Neural progenitor cell (in vitro differentiated cells): Measurements from ENCODE around the gene H2BK1. TPM values are rescaled to one million over a fixed set of nuclear protein-coding genes. Genes with fewer than 3 reads are reported as not detected.

Experiments
- DNase-seq: peaks from one replicate; pipeline ENCODE4 v3.0.0-alpha.2; 2016; ENCODE audit warnings: low spot score
- H2AFZ ChIP-seq: fragments of 200-600 bp; sonication (generic); replicated peaks from 2 replicates; pipeline ENCODE4 v1.6.1; 2016; ENCODE audit warnings: antibody characterized with exemption
- H3F3A ChIP-seq: fragments of 200-600 bp; sonication (generic); 2 replicates; pipeline ENCODE4 v1.6.1; 2016; ENCODE audit warnings: antibody characterized with exemption, low read depth
- H3K27ac ChIP-seq: fragments of 200-600 bp; sonication (generic); 2 replicates; pipeline ENCODE4 v1.5.1; 2016; ENCODE audit warnings: mild to moderate bottlenecking
- H3K27me3 ChIP-seq: fragments of 200-600 bp; sonication (generic); 2 replicates; pipeline ENCODE4 v1.6.1; 2016; ENCODE audit warnings: mild to moderate bottlenecking, moderate library complexity
- H3K36me3 ChIP-seq: fragments of 200-600 bp; sonication (generic); 2 replicates; pipeline ENCODE4 v1.5.1; 2016
- H3K4me1 ChIP-seq: fragments of 200-600 bp; sonication (generic); 2 replicates; pipeline ENCODE4 v1.6.1; 2016; ENCODE audit warnings: mixed run types
- H3K4me2 ChIP-seq: fragments of 200-600 bp; sonication (generic); 2 replicates; pipeline ENCODE4 v1.6.1; 2016
- H3K4me3 ChIP-seq: fragments of 200-600 bp; sonication (generic); 2 replicates; pipeline ENCODE4 v1.5.1; 2016
- H3K79me2 ChIP-seq: fragments of 200-600 bp; sonication (generic); 2 replicates; pipeline ENCODE4 v1.6.1; 2016; ENCODE audit warnings: low read depth
- H3K9ac ChIP-seq: fragments of 200-600 bp; sonication (generic); 2 replicates; pipeline ENCODE4 v1.6.1; 2016
- H3K9me3 ChIP-seq: fragments of 200-600 bp; sonication (generic); 2 replicates; pipeline ENCODE4 v1.5.1; 2016; ENCODE audit warnings: low read depth
- H4K20me1 ChIP-seq: fragments of 200-600 bp; sonication (generic); 2 replicates; pipeline ENCODE4 v1.6.1; 2016; ENCODE audit warnings: low read depth
- H3K27ac Mint-ChIP-seq: 3 replicates; pipeline ENCODE4 v1.8.0; 2021; ENCODE audit warnings: mixed read lengths
- H3K27me3 Mint-ChIP-seq: 2 replicates; pipeline ENCODE4 v1.8.0; 2022; ENCODE audit warnings: low read depth, mild to moderate bottlenecking, inconsistent platforms, moderate library complexity, mixed read lengths; ENCODE audit not compliant: insufficient read depth
- H3K36me3 Mint-ChIP-seq: 3 replicates; pipeline ENCODE4 v1.8.0; 2021; ENCODE audit warnings: mixed read lengths
- H3K4me1 Mint-ChIP-seq: 3 replicates; pipeline ENCODE4 v1.8.0; 2021; ENCODE audit warnings: mixed read lengths
- H3K4me3 Mint-ChIP-seq: 3 replicates; pipeline ENCODE4 v1.8.0; 2021; ENCODE audit warnings: mild to moderate bottlenecking, moderate library complexity, mixed read lengths
- H3K9me3 Mint-ChIP-seq: 3 replicates; pipeline ENCODE4 v1.8.0; 2020; ENCODE audit warnings: mixed read lengths
- CTCF ChIP-seq: fragments of 200-600 bp; sonication (generic); IDR thresholded peaks from 2 replicates; pipeline ENCODE4 v1.5.1; 2017; ENCODE audit warnings: antibody characterized with exemption, mild to moderate bottlenecking
- EZH2 ChIP-seq: fragments of 200-600 bp; sonication (generic); IDR thresholded peaks from 2 replicates; pipeline ENCODE4 v1.6.1; 2017; ENCODE audit warnings: antibody characterized with exemption, mild to moderate bottlenecking, moderate library complexity
- EZH2phosphoT487 ChIP-seq: fragments of 200-600 bp; sonication (generic); IDR thresholded peaks from 2 replicates; pipeline ENCODE4 v1.6.1; 2017; ENCODE audit warnings: antibody characterized with exemption
- total RNA-seq: library from RNA; depleted of rRNA; stranded (reverse); fragments of >200 nt; gene quantifications from 2 replicates; pipeline ENCODE4 v1.2.3, GENCODE V29; 2015; ENCODE audit warnings: low replicate concordance

H2BK1 gene
- total RNA-seq, 1 donor from 2014 or later = not detected

- H3K9me3 Mint-ChIP-seq = no peaks in the 10 kb centered on the region
- H3K4me3 Mint-ChIP-seq = peak overlapping the region; percentile 86
- H3K4me2 ChIP-seq = peak overlapping the region; percentile 99
- no peaks in the 10 kb centered on the region for H3K79me2 ChIP-seq
- H3K36me3 Mint-ChIP-seq = no peaks in the 10 kb centered on the region
- H3K9ac ChIP-seq = no peak overlapping the region
- H3K27ac Mint-ChIP-seq = peak overlapping the region; percentile 97
- no peak overlapping the region for H2AFZ ChIP-seq
- no peaks in the 10 kb centered on the region for H4K20me1 ChIP-seq
- H3K27ac ChIP-seq = no peak overlapping the region
- peaks cover 36% of the 10 kb centered on the region for H3F3A ChIP-seq
- peaks cover 39% of the 10 kb centered on the region for H3K4me1 ChIP-seq
- peaks cover 55% of the 10 kb centered on the region for H3K4me1 Mint-ChIP-seq
- peak; percentile 67 for DNase-seq
- TF ChIP-seq CTCF = no peak
- TF ChIP-seq EZH2phosphoT487 = no peak
- TF ChIP-seq EZH2 = no peak
- H3K36me3 ChIP-seq = no peaks in the 10 kb centered on the region
- H3K27me3 Mint-ChIP-seq = peaks cover 19% of the 10 kb centered on the region
- H3K27me3 ChIP-seq = peaks cover 52% of the 10 kb centered on the region
- no peaks in the 10 kb centered on the region for H3K9me3 ChIP-seq
- H3K4me3 ChIP-seq = peak overlapping the region; percentile 90
Observed at GRCh38 chr7:151252961-151253711, 42.8 kb upstream of the H2BK1 start.

- no peak overlapping the region for H3K9ac ChIP-seq
- Mint-ChIP-seq H3K36me3 (no peaks in the 10 kb centered on the region), H3K9me3 (no peaks in the 10 kb centered on the region), H3K27ac (peak overlapping the region; percentile 97), H3K27me3 (peaks cover 21% of the 10 kb centered on the region), H3K4me3 (peak overlapping the region; percentile 86), H3K4me1 (peaks cover 60% of the 10 kb centered on the region)
- peak overlapping the region; percentile 90 for H3K4me3 ChIP-seq
- peak; percentile 36 for DNase-seq
- H3K27me3 ChIP-seq = peaks cover 59% of the 10 kb centered on the region
- H3K36me3 ChIP-seq = no peaks in the 10 kb centered on the region
- no peaks in the 10 kb centered on the region for H3K79me2 ChIP-seq
- no peaks in the 10 kb centered on the region for H3K9me3 ChIP-seq
- TF ChIP-seq EZH2 = no peak
- TF ChIP-seq CTCF = no peak
- no peak for TF ChIP-seq EZH2phosphoT487
- H2AFZ ChIP-seq = peak overlapping the region; percentile 97
- H3K4me2 ChIP-seq = peak overlapping the region; percentile 99
- peaks cover 38% of the 10 kb centered on the region for H3F3A ChIP-seq
- H3K4me1 ChIP-seq = peaks cover 44% of the 10 kb centered on the region
- H3K27ac ChIP-seq = no peak overlapping the region
- H4K20me1 ChIP-seq = peaks cover 3% of the 10 kb centered on the region
Observed at GRCh38 chr7:151252561-151252835, 42.2 kb upstream of the H2BK1 start.

GRCh38 chr7:151251689-151252560 lies 41.6 kb upstream of the H2BK1 start:
- Histone ChIP-seq H3K27me3 (peaks cover 64% of the 10 kb centered on the region), H3K4me3 (peak overlapping the region; percentile 90), H3K27ac (no peak overlapping the region), H2AFZ (peak overlapping the region; percentile 97), H3K4me1 (peaks cover 44% of the 10 kb centered on the region), H3K9me3 (no peaks in the 10 kb centered on the region), H3K9ac (peak overlapping the region; percentile 51), H4K20me1 (peaks cover 9% of the 10 kb centered on the region), H3F3A (peaks cover 43% of the 10 kb centered on the region), H3K36me3 (no peaks in the 10 kb centered on the region), H3K79me2 (no peaks in the 10 kb centered on the region), H3K4me2 (peak overlapping the region; percentile 99)
- Mint-ChIP-seq H3K4me3 (peak overlapping the region; percentile 86), H3K27ac (peak overlapping the region; percentile 97), H3K27me3 (peaks cover 19% of the 10 kb centered on the region), H3K36me3 (no peaks in the 10 kb centered on the region), H3K4me1 (peaks cover 65% of the 10 kb centered on the region), H3K9me3 (no peaks in the 10 kb centered on the region)
- peak; percentile 83 for DNase-seq
- no peak for TF ChIP-seq EZH2
- no peak for TF ChIP-seq CTCF
